Non-pigmented ciliary epithelial cell (primary cell): Measurements from ENCODE around the gene NRXN3.

ENCODE experiments used
- DNase-seq: peaks from one replicate; pipeline ENCODE4 v3.0.0-alpha.2; 2010; ENCODE audit warnings: low read depth

The NRXN3 gene

DNA sequence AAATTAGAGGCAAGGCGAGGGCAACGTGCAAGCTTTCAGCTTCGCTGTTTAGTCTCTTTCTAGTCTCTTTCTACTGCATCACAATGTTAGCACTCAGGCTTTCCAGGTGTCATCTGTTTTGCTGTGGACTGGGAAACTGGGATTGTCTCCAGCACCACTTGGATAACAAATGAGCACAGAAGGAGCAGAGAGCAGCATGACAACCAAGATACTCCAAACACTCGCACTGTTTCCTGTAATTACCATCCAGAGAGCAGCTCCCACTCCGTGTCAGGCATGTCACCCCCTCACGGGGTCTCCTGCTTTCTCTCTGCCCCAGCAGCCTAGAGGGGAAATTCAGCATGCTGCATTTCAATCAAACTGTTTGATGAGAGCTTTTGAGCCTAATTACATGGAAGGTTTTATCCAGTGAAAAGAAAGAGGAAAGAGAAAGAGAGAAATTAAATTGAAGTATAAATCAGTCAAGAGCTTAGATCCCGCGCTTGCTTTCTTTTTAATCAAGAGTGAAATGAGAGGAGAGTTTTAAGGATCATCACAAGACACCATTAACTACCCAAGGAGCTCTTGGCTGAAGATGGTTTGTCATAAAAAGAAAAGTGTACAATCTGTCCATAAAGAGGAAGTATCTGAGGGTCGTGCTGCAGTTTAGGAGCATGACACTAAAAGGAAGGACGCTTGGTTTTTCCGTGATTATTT lies 1123.5 kb downstream of the NRXN3 start:
- no peak for DNase-seq

- peak; percentile 10 for DNase-seq
Observed at GRCh38 chr14:79294499-79294898, 1124.3 kb downstream of the NRXN3 start.

- no peak for DNase-seq
Observed at GRCh38 chr14:79295385-79295784, 1125.2 kb downstream of the NRXN3 start.

DNA sequence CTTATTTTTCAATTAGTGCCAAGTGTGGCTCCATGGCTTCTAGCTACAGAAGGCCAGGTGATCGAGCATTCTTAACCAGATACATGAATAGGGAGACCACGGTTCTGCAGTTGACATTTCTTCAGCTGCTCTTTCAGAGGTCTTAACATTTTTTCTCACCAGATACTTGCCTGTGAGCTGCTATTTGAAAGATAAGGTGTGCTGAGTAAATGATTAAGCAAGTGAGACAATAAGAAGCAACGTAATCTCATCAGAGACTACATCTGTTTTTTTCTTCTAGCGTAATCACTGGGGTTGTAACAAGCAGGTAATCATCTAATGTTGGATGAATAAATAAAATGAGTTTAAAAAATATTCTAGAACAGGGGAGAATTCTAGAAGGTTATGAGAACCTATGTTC lies 1128.2 kb downstream of the NRXN3 start:
- no peak for DNase-seq

GRCh38 chr14:79299162-79299561 lies 1129.0 kb downstream of the NRXN3 start:
- no peak for DNase-seq

- no peak for DNase-seq
Observed at GRCh38 chr14:79304279-79304678, 1134.1 kb downstream of the NRXN3 start.

DNA sequence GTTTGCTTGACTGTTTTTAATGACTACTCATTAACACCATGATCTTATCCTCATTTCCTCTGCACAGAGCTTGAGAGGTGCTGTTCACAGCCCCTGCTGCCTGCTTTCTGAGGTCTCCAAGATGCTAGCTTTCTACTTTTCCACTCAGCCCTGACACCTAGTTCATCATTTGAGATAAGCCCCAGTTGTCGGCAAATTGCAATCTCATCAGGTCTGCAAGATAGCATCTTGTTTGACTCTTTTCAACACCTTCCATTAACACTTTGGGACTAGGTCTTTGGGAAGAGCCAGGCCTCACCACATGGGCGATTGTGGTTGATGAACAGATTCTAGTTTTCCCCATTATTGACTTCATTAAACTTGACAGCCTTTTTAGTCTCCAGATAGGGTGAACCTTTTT lies 1136.4 kb downstream of the NRXN3 start:
- DNase-seq = no peak

DNA sequence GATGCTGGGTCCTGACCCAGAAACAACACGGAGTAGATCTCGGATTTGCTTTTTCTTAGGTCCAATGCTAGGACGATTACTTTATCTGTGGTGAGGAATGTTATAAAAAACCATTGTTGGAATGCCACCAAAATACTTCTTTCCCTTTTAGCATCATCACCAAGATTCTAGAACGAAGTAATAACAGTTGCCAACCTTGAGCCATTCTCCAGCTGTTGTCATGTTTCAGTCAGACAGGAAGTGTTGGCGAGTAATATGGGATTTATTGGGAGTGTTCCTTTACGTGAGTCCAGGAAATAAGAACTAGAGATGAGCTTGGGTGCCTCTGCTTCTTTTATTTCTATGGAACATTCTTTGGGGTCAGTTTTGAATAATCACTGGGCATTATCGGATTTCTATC lies 1148.2 kb downstream of the NRXN3 start:
- DNase-seq = no peak

DNA sequence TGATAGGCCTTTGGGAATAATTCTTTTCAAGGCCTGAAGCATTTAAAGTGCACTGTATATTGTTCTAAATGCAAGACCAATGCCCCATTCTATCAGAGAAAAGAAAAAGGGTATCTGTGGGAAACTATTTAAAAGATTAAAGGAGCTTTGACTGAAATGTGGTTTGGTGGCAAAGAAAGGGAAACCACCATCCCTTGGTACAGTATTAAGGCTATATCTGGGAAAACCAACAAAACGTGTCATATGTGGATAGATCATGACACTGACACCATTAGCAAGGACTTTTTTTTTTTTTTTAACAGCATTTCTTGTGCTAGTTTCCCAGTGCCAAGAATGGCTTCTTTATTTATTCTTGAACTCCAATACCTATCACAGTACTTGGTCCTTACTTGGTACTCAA lies 1150.4 kb downstream of the NRXN3 start:
- no peak for DNase-seq

GRCh38 chr14:79321070-79321469 lies 1150.9 kb downstream of the NRXN3 start:
- DNase-seq = no peak

DNA sequence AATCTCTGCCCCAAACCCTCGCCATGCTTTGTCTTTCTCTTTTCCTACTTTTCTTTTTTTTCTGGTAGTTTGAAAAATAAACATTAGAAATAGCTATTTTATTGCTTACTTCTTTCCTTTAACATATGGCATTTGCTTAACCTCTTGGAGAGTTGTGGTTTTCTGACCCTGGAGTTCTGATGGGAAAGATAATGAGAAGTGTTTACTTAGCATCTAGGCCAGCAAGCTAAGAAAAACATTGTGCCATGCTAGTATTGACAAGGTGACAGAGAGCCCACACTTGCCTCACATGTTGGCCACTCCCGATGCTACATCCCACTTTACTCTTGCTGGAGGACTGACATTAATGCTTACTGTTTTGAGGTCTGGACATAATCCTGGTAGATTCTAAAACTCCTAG lies 1154.9 kb downstream of the NRXN3 start:
- DNase-seq = no peak

- DNase-seq = no peak
Observed at GRCh38 chr14:79325557-79325956, 1155.4 kb downstream of the NRXN3 start.

DNA sequence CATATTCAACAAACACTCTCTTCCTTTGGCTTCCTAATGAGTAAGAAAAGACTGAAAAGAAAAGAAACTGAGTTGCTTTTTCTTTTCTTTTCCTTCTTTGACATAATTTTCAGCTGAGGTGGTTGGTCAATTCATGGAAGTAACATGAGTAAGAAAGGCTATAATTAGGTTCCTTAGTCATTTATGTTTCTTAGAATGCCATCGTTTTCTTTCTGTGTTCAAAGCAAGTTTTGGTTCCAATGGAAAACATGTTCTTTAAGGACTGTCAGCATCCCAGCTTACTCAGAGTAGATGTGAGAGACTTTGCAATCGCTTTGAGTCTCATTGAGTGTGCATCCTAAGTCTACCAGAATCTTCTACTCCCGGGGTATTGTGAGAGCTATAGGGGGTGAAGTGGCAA lies 1158.7 kb downstream of the NRXN3 start:
- DNase-seq = no peak

DNA sequence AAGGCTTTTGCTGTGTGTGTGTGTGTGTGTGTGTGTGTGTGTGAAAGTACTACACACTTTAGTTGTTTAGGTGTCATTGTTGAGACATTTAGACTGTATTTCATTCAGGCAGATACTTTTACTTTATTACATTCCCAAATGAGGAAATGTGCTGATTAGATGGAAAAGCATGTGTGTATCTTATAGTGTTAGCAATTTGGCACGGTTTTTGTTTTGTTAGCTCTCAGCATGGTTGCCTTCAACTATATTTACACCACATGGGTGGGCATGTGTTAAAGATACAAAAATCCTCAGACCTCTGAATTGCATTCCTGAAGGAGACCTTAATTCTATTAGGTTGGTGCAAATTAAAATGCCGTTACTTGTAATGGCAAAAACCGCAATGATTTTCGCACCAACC lies 1161.7 kb downstream of the NRXN3 start:
- DNase-seq = no peak

DNA sequence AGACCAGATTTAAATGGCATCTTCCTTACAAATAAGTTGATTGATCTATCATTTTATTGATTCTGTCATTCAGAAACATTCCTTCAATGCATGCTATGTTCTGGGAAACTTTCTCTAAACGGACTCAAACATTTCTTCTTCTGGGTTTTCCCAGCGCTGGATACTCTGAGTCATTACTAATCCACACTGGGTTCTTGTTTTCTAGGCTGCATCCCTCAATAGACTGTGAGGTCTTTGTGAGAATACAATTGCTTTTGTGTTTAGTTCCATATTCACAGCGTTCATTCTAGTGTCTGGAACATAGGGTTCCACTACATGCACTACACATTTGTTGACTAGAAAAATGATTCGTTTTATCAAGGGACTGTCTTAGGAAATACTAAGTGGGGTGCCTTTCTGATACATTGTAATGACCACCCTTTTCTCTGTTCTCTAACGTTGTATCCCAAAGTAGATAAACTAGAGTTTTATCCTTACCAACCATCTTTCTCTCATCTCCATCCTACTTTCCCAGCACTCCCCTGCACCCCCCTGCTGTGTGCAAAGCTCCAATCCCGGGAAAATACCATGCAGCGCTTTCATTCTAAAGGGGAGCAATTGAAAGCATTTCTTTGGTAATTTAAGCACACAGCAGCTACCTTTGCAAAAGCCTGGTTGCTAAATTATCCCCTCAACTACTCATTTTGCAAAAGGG lies 1162.5 kb downstream of the NRXN3 start:
- DNase-seq = no peak

DNA sequence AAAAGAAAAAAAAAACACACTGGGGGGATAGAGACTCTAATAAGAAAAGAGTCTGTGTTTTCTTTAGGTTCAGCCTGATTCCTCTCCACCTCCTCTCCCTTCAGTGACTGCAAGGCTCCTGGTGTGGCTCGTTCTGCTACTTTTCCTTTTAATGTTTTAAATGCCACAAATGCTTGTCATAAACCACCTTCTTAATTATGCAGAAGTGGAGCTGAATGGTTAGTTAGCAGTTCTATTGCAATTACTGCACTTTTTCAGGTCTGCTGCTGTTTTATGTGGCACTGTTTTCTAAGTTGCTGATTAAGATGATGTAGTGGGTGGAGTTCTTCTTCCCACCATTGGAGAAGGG lies 1163.0 kb downstream of the NRXN3 start:
- no peak for DNase-seq

DNA sequence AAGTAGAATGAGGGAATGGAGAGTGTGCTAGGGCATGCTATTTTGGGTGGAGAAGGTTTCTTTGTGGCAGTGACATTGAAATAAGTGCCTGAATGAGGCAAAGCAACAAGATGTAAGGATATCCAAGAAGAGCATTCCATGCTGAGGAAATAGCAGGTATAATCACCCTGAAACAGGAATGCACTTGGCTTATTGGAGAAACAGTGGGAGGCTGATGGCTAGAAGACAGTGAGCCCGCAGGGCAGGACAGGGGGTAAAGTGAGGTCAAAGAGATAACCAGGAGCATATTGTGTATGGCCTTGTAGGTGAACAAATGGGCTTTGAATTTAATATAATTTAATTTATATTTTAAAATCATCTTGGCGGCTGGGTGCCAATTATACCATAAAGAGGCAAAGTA lies 1164.1 kb downstream of the NRXN3 start:
- no peak for DNase-seq

- no peak for DNase-seq
Observed at GRCh38 chr14:79337761-79338160, 1167.6 kb downstream of the NRXN3 start.

- no peak for DNase-seq
Observed at GRCh38 chr14:79342942-79343341, 1172.8 kb downstream of the NRXN3 start.

DNA sequence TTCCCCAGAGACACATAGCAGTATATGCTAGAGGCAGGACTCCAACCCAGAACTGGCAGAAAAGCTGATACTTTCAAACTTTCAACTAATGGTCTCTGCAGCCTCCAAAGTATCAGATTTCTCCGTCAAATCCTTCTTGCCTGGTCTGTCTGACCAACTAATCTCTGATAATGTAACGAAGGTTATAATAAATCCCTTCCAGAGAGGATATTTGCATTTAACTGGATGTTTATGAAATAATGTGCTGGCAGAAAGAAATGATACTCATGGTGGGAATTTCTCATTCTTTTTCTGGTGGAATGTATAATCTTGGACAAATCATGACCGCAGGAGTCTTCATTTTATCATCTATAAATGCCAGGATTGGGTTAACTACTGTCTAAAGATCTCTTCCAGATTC lies 1180.8 kb downstream of the NRXN3 start:
- no peak for DNase-seq

DNA sequence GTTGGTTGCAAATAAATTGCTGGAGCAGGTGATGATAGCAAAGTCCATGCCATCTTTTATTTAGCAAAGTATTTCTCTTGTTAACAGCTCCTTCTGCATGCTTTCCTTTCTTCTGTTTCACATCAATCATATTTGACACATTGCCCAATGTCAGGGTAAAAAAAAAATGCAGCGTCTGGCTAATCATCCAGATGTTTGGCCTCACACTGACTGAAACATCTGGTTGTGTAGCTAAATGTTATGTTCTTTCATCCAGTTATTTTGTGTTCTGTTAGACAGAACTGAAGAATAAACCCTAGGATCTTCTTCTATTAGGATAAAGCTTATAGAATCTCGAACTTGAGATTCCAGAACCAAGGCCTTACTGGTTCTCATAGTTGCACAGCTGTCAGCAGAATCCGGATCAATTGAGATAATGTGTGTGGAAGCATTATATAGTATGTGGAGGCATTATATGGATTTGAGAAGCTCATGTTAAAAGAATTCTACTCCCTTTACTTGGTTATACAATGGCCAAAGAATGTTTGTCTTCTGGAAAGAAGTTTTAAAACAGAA lies 1182.0 kb downstream of the NRXN3 start:
- DNase-seq = no peak

- DNase-seq = no peak
Observed at GRCh38 chr14:79354336-79354735, 1184.2 kb downstream of the NRXN3 start.

DNA sequence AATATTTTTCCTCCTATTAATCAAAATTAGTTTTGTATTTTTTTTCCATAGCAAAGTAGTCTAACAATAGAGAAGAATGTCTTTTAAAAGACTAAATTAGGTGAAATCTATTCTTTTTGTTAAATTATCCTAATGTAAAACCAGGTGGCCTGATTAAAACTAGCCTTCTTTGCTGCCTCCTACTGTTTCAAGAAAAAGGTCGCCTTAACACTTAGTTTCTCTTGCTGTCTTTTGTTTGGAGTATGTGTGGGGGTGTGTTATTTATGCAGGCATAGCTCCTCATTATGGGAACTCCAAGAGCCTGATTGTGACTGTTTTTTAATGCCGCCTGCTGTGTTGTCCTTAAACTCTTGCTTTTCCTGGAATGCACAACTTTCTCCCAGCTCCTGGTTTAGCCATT lies 1185.9 kb downstream of the NRXN3 start:
- DNase-seq = no peak

- no peak for DNase-seq
Observed at GRCh38 chr14:79357307-79357706, 1187.1 kb downstream of the NRXN3 start.
